ENCODE measurements around the gene VCL.
A peak's percentile ranks its signal among the peaks of the same experiment; 100 is the strongest.
"Not testable (repeated sequence)": the region's sequence is repeated elsewhere in the genome, so short reads cannot be mapped to it uniquely, and the experiment has no call there.

VCL gene
- 41.3 to 69.2 reads per million in 2 experiments for total RNA-seq

GRCh38 chr10:73997787-73998622, at the start of gene VCL:
Gene VCL (plus strand): TSS chr10:73998116. CDS start chr10:73998208, 92 bp downstream.
- DNase-seq (ENCODE audit: low read depth): peak; percentile 91

- no peak for DNase-seq (ENCODE audit: low read depth)
Measured at GRCh38 chr10:73948947-73949633, 48.8 kb upstream of the VCL start.

- DNase-seq (ENCODE audit: low read depth): no peak
Measured at GRCh38 chr10:73950155-73950948, 47.6 kb upstream of the VCL start.

GRCh38 chr10:73953665-73954064, 44.3 kb upstream of the VCL start:
- DNase-seq (ENCODE audit: low read depth): no peak

- DNase-seq (ENCODE audit: low read depth): no peak
Measured at GRCh38 chr10:73954737-73955136, 43.2 kb upstream of the VCL start.

- DNase-seq (ENCODE audit: low read depth): no peak
Measured at GRCh38 chr10:73955719-73956118, 42.2 kb upstream of the VCL start.

- DNase-seq (ENCODE audit: low read depth): no peak
Measured at GRCh38 chr10:73956476-73957359, 41.2 kb upstream of the VCL start.

- no peak for DNase-seq (ENCODE audit: low read depth)
Measured at GRCh38 chr10:73959484-73960243, 38.3 kb upstream of the VCL start.

- no peak for DNase-seq (ENCODE audit: low read depth)
Measured at GRCh38 chr10:73962386-73962785, 35.5 kb upstream of the VCL start.

GRCh38 chr10:73963533-73963932, 34.4 kb upstream of the VCL start:
- DNase-seq (ENCODE audit: low read depth): not testable (repeated sequence)

- DNase-seq (ENCODE audit: low read depth): no peak
Measured at GRCh38 chr10:73964743-73965142, 33.2 kb upstream of the VCL start.

- DNase-seq (ENCODE audit: low read depth): not testable (repeated sequence)
Measured at GRCh38 chr10:73965267-73965889, 32.5 kb upstream of the VCL start.

- no peak for DNase-seq (ENCODE audit: low read depth)
Measured at GRCh38 chr10:73965890-73966768, 31.8 kb upstream of the VCL start.

GRCh38 chr10:73967022-73967429, 30.9 kb upstream of the VCL start:
- DNase-seq (ENCODE audit: low read depth): no peak

GRCh38 chr10:73967544-73967943, 30.4 kb upstream of the VCL start:
- DNase-seq (ENCODE audit: low read depth): no peak

- DNase-seq (ENCODE audit: low read depth): no peak
Measured at GRCh38 chr10:73968098-73968521, 29.8 kb upstream of the VCL start.

GRCh38 chr10:73969224-73969841, 28.6 kb upstream of the VCL start:
- no peak for DNase-seq (ENCODE audit: low read depth)

- DNase-seq (ENCODE audit: low read depth): no peak
Measured at GRCh38 chr10:73970845-73971244, 27.1 kb upstream of the VCL start.
